GM12801 (cell line): ENCODE data around the gene INTS11.

Experiments used
- TF ChIP-seq, protein P1 (sequence below): IDR thresholded peaks from one replicate; pipeline ENCODE4 v1.5.1; 2011; ENCODE audit warnings: control low read depth; ENCODE audit not compliant: insufficient read length; ENCODE audit errors: extremely low read depth

The INTS11 gene

GRCh38 chr1:1274299-1274930, 50.0 kb downstream of the INTS11 start:
- TF ChIP-seq, protein P1, sequence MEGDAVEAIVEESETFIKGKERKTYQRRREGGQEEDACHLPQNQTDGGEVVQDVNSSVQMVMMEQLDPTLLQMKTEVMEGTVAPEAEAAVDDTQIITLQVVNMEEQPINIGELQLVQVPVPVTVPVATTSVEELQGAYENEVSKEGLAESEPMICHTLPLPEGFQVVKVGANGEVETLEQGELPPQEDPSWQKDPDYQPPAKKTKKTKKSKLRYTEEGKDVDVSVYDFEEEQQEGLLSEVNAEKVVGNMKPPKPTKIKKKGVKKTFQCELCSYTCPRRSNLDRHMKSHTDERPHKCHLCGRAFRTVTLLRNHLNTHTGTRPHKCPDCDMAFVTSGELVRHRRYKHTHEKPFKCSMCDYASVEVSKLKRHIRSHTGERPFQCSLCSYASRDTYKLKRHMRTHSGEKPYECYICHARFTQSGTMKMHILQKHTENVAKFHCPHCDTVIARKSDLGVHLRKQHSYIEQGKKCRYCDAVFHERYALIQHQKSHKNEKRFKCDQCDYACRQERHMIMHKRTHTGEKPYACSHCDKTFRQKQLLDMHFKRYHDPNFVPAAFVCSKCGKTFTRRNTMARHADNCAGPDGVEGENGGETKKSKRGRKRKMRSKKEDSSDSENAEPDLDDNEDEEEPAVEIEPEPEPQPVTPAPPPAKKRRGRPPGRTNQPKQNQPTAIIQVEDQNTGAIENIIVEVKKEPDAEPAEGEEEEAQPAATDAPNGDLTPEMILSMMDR = no peak

DNA sequence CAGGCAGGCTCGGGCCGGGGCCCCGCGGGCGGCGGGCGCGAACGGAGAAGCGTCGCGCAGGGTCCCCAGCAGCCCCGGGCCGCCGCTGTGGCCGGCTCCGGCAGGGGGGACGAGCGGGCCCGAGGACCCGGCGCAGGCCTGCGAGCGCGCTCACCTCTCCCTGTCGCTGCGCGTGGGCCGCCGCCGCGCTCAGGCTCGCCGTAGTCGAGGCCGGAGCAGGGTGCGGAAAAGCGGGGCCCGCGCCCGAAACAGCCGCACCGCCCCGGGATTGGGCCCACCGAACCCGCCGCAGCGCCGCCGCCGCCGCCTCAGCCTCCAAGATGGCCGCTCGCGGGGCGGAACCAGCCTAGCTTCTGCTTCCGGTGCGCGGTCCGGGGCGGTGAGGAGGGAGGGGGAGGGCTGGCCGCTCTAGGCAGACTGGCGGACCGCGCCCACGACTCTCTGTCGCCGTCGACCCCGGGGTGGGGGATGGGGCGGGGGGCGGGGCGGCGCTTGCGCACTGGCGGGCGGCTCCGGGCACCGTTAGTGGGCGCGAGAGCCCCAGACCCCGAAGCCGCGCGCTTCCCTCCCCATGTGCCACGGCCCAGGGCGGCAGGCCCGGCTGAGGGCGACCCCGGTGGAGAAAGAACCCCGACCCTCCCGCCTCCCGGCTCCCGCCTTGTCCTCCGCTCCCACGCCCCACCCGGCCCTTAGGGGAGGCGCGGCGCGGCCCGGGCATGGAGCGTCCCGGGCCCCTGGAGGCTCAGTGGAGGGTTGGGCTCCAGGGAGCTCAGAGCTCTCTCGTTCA, 50.8 kb downstream of the INTS11 start, which contains the start of gene UBE2J2:
TSS of gene UBE2J2 (minus strand) at position 343 of the 787 bp plus-strand sequence. CDS start 5,862 bp downstream, outside the sequence.
- TF ChIP-seq, protein P1 = no peak

GRCh38 chr1:1273209-1273511, 51.3 kb downstream of the INTS11 start:
- TF ChIP-seq, protein P1 = no peak

- TF ChIP-seq, protein P1 = no peak
Observed at GRCh38 chr1:1272341-1273208, 51.9 kb downstream of the INTS11 start.

GRCh38 chr1:1270813-1271212, 53.6 kb downstream of the INTS11 start:
- TF ChIP-seq, protein P1 = no peak

GRCh38 chr1:1268284-1268682, 56.2 kb downstream of the INTS11 start:
- TF ChIP-seq, protein P1 = no peak
